Skeletal muscle satellite cell (primary cell): Measurements from ENCODE around the gene SLC35A4.

Experiments
- H3K27me3 ChIP-seq: 2 replicates; pipeline ENCODE4 v1.7.0; 2013; ENCODE audit warnings: low read length; ENCODE audit not compliant: control insufficient read depth, insufficient read depth
- H3K36me3 ChIP-seq: 2 replicates; pipeline ENCODE4 v1.7.0; 2013; ENCODE audit warnings: mild to moderate bottlenecking, control low read depth, low read length; ENCODE audit not compliant: insufficient read depth
- H3K4me1 ChIP-seq: 2 replicates; pipeline ENCODE4 v1.7.0; 2013; ENCODE audit warnings: low read length; ENCODE audit not compliant: control insufficient read depth, insufficient read depth
- H3K4me2 ChIP-seq: 2 replicates; pipeline ENCODE4 v1.7.0; 2013; ENCODE audit warnings: mild to moderate bottlenecking, low read length
- H3K4me3 ChIP-seq: 2 replicates; pipeline ENCODE4 v1.7.0; 2013; ENCODE audit warnings: low read length
- H3K9ac ChIP-seq: 2 replicates; pipeline ENCODE4 v1.7.0; 2013; ENCODE audit warnings: mild to moderate bottlenecking, low read depth, low read length, moderate library complexity
- H3K9me3 ChIP-seq: replicated peaks from 2 replicates; pipeline ENCODE4 v1.7.0; 2013; ENCODE audit warnings: mild to moderate bottlenecking, control low read depth, low read length

The SLC35A4 gene

GRCh38 chr5:140549237-140550144 lies 15.1 kb upstream of the SLC35A4 start:
- H3K9me3 ChIP-seq, result no peaks in the 10 kb centered on the region
- no peaks in the 10 kb centered on the region for H3K27me3 ChIP-seq
- peak overlapping the region; percentile 74 for H3K9ac ChIP-seq
- no peak overlapping the region for H3K4me2 ChIP-seq
- H3K4me1 ChIP-seq, result peaks cover 43% of the 10 kb centered on the region
- H3K36me3 ChIP-seq, result peaks cover 42% of the 10 kb centered on the region
- no peak overlapping the region for H3K4me3 ChIP-seq

- no peaks in the 10 kb centered on the region for H3K9me3 ChIP-seq
- peaks cover 42% of the 10 kb centered on the region for H3K36me3 ChIP-seq
- H3K9ac ChIP-seq, result no peak overlapping the region
- no peak overlapping the region for H3K4me2 ChIP-seq
- no peak overlapping the region for H3K4me3 ChIP-seq
- no peaks in the 10 kb centered on the region for H3K27me3 ChIP-seq
- peaks cover 51% of the 10 kb centered on the region for H3K4me1 ChIP-seq
These were observed 14.2 kb upstream of the SLC35A4 start for GRCh38 chr5:140550147-140551079.

GRCh38 chr5:140551872-140552271 lies 12.8 kb upstream of the SLC35A4 start:
- H3K4me1 ChIP-seq, result peaks cover 56% of the 10 kb centered on the region
- H3K27me3 ChIP-seq, result no peaks in the 10 kb centered on the region
- H3K4me3 ChIP-seq, result no peak overlapping the region
- peaks cover 42% of the 10 kb centered on the region for H3K36me3 ChIP-seq
- H3K9me3 ChIP-seq, result no peaks in the 10 kb centered on the region
- no peak overlapping the region for H3K4me2 ChIP-seq
- H3K9ac ChIP-seq, result no peak overlapping the region

- peaks cover 39% of the 10 kb centered on the region for H3K36me3 ChIP-seq
- no peaks in the 10 kb centered on the region for H3K27me3 ChIP-seq
- no peaks in the 10 kb centered on the region for H3K9me3 ChIP-seq
- peak overlapping the region; percentile 5 for H3K4me2 ChIP-seq
- no peak overlapping the region for H3K4me3 ChIP-seq
- H3K4me1 ChIP-seq, result peaks cover 46% of the 10 kb centered on the region
- H3K9ac ChIP-seq, result no peak overlapping the region
These were observed 11.0 kb upstream of the SLC35A4 start for GRCh38 chr5:140553657-140554056.

GRCh38 chr5:140554454-140554853 lies 10.2 kb upstream of the SLC35A4 start:
- H3K4me2 ChIP-seq, result peak overlapping the region; percentile 59
- H3K27me3 ChIP-seq, result no peaks in the 10 kb centered on the region
- no peaks in the 10 kb centered on the region for H3K9me3 ChIP-seq
- H3K36me3 ChIP-seq, result peaks cover 31% of the 10 kb centered on the region
- peaks cover 38% of the 10 kb centered on the region for H3K4me1 ChIP-seq
- no peak overlapping the region for H3K9ac ChIP-seq
- no peak overlapping the region for H3K4me3 ChIP-seq

- peak overlapping the region; percentile 95 for H3K4me3 ChIP-seq
These were observed 8.8 kb upstream of the SLC35A4 start for GRCh38 chr5:140555747-140556312.

GRCh38 chr5:140556438-140556837 lies 8.2 kb upstream of the SLC35A4 start:
- peaks cover 11% of the 10 kb centered on the region for H3K36me3 ChIP-seq
- H3K4me1 ChIP-seq, result peaks cover 35% of the 10 kb centered on the region
- H3K27me3 ChIP-seq, result no peaks in the 10 kb centered on the region
- H3K4me2 ChIP-seq, result peak overlapping the region; percentile 86
- H3K9me3 ChIP-seq, result no peaks in the 10 kb centered on the region
- peak overlapping the region; percentile 95 for H3K4me3 ChIP-seq
- H3K9ac ChIP-seq, result peak overlapping the region; percentile 99

More at GRCh38 chr5:140555747-140556312, 8.8 kb upstream of the SLC35A4 start:
- Histone ChIP-seq H3K9ac (peak overlapping the region; percentile 99), H3K4me2 (peak overlapping the region; percentile 86), H3K4me1 (peaks cover 35% of the 10 kb centered on the region), H3K27me3 (no peaks in the 10 kb centered on the region), H3K9me3 (no peaks in the 10 kb centered on the region), H3K36me3 (peaks cover 17% of the 10 kb centered on the region)

GRCh38 chr5:140557136-140557805 lies 7.4 kb upstream of the SLC35A4 start, which contains the start of gene SRA1:
Gene SRA1, minus strand, starts transcription at chr5:140557473. Its CDS starts 21 bp downstream, at chr5:140557452.
- peaks cover 9% of the 10 kb centered on the region for H3K36me3 ChIP-seq
- H3K9me3 ChIP-seq, result no peaks in the 10 kb centered on the region
- H3K9ac ChIP-seq, result peak within 1 kb of the TSS; percentile 99
- peak within 1 kb of the TSS; percentile 95 for H3K4me3 ChIP-seq
- peaks cover 35% of the 10 kb centered on the region for H3K4me1 ChIP-seq
- no peaks in the 10 kb centered on the region for H3K27me3 ChIP-seq
- peak within 1 kb of the TSS; percentile 86 for H3K4me2 ChIP-seq

- peaks cover 9% of the 10 kb centered on the region for H3K36me3 ChIP-seq
- H3K4me1 ChIP-seq, result peaks cover 35% of the 10 kb centered on the region
- peak overlapping the region; percentile 99 for H3K9ac ChIP-seq
- no peaks in the 10 kb centered on the region for H3K27me3 ChIP-seq
- no peaks in the 10 kb centered on the region for H3K9me3 ChIP-seq
- H3K4me3 ChIP-seq, result peak overlapping the region; percentile 95
- peak overlapping the region; percentile 86 for H3K4me2 ChIP-seq
These were observed 6.7 kb upstream of the SLC35A4 start for GRCh38 chr5:140557965-140558364.

GRCh38 chr5:140558542-140558941 lies 6.1 kb upstream of the SLC35A4 start:
- no peaks in the 10 kb centered on the region for H3K27me3 ChIP-seq
- no peaks in the 10 kb centered on the region for H3K9me3 ChIP-seq
- peaks cover 39% of the 10 kb centered on the region for H3K4me1 ChIP-seq
- H3K9ac ChIP-seq, result no peak overlapping the region
- H3K36me3 ChIP-seq, result peaks cover 5% of the 10 kb centered on the region
- H3K4me2 ChIP-seq, result no peak overlapping the region
- H3K4me3 ChIP-seq, result no peak overlapping the region
